Measurements from ENCODE around the gene MON2.
"Not testable (repeated sequence)": the region's sequence is repeated elsewhere in the genome, so short reads cannot be mapped to it uniquely, and the experiment has no call there.

MON2 gene

GRCh38 chr12:62466594-62467491 is at the start of gene MON2:
Gene MON2 (plus strand): TSS chr12:62466826. CDS start chr12:62467208, 382 bp downstream.
- DNase-seq = peak; percentile 87

- no peak for DNase-seq
Observed at GRCh38 chr12:62426089-62426488, 40.5 kb upstream of the MON2 start.

- no peak for DNase-seq
Observed at GRCh38 chr12:62429457-62429856, 37.2 kb upstream of the MON2 start.

GRCh38 chr12:62434494-62435302 is 31.9 kb upstream of the MON2 start:
- DNase-seq = no peak

- peak; percentile 39 for DNase-seq
Observed at GRCh38 chr12:62435303-62436163, 31.1 kb upstream of the MON2 start.

GRCh38 chr12:62436164-62436503 is 30.5 kb upstream of the MON2 start:
- DNase-seq = no peak

- peak; percentile 45 for DNase-seq
Observed at GRCh38 chr12:62438098-62438692, 28.4 kb upstream of the MON2 start.

- no peak for DNase-seq
Observed at GRCh38 chr12:62446754-62447452, 19.7 kb upstream of the MON2 start.

- DNase-seq = no peak
Observed at GRCh38 chr12:62448436-62448835, 18.2 kb upstream of the MON2 start.

GRCh38 chr12:62455429-62455828 is 11.2 kb upstream of the MON2 start:
- DNase-seq = not testable (repeated sequence)

GRCh38 chr12:62458626-62459025 is 8.0 kb upstream of the MON2 start:
- DNase-seq = no peak

- no peak for DNase-seq
Observed at GRCh38 chr12:62459976-62460375, 6.7 kb upstream of the MON2 start.

GRCh38 chr12:62461171-62461837 is 5.3 kb upstream of the MON2 start:
- not testable (repeated sequence) for DNase-seq

- not testable (repeated sequence) for DNase-seq
Observed at GRCh38 chr12:62463252-62463651, 3.4 kb upstream of the MON2 start.

GRCh38 chr12:62466018-62466593 is 520 bp upstream of the MON2 start:
- peak; percentile 14 for DNase-seq

GRCh38 chr12:62468397-62468796 is 1.8 kb downstream of the MON2 start:
- DNase-seq = no peak

GRCh38 chr12:62468935-62469334 is 2.3 kb downstream of the MON2 start:
- no peak for DNase-seq

- no peak for DNase-seq
Observed at GRCh38 chr12:62469704-62470103, 3.1 kb downstream of the MON2 start.

GRCh38 chr12:62471734-62472133 is 5.1 kb downstream of the MON2 start:
- DNase-seq = no peak

GRCh38 chr12:62472472-62472871 is 5.8 kb downstream of the MON2 start:
- no peak for DNase-seq
